Parathyroid adenoma (tissue), 2 donors: ENCODE results near the gene ZNF485.
"Not testable (repeated sequence)": the region's sequence is repeated elsewhere in the genome, so short reads cannot be mapped to it uniquely, and the experiment has no call there.

Experiments
- H2AFZ ChIP-seq: fragments of 300-600 bp; sonication (generic); one replicate; pipeline ENCODE4 v1.7.0; 2017; ENCODE audit warnings: antibody characterized with exemption, mild to moderate bottlenecking
- H3K27ac ChIP-seq: fragments of 300-600 bp; sonication (generic); one replicate; pipeline ENCODE4 v1.7.0; 2017
- H3K27me3 ChIP-seq: fragments of 300-600 bp; sonication (generic); one replicate; pipeline ENCODE4 v1.7.0; 2017; ENCODE audit warnings: low read length; ENCODE audit not compliant: control insufficient read depth, insufficient read depth
- H3K36me3 ChIP-seq: fragments of 300-600 bp; sonication (generic); one replicate; pipeline ENCODE4 v1.7.0; 2017; ENCODE audit warnings: low read length; ENCODE audit not compliant: control insufficient read depth, insufficient read depth
- H3K4me1 ChIP-seq: fragments of 300-600 bp; sonication (generic); one replicate; pipeline ENCODE4 v1.7.0; 2017; ENCODE audit warnings: control low read depth
- H3K4me2 ChIP-seq: fragments of 300-600 bp; sonication (generic); one replicate; pipeline ENCODE4 v1.7.0; 2017; ENCODE audit warnings: low read length
- H3K4me3 ChIP-seq: fragments of 300-600 bp; sonication (generic); one replicate; pipeline ENCODE4 v1.7.0; 2017; ENCODE audit warnings: low read depth, low read length
- H3K79me2 ChIP-seq: fragments of 300-600 bp; sonication (generic); one replicate; pipeline ENCODE4 v1.7.0; 2017; ENCODE audit warnings: control low read depth
- H3K9ac ChIP-seq: fragments of 300-600 bp; sonication (generic); one replicate; pipeline ENCODE4 v1.7.0; 2017; ENCODE audit warnings: mild to moderate bottlenecking
- H3K9me3 ChIP-seq: fragments of 300-600 bp; sonication (generic); one replicate; pipeline ENCODE4 v1.7.0; 2017; ENCODE audit warnings: low read length; ENCODE audit not compliant: control insufficient read depth
- TF ChIP-seq, protein P1 (sequence below): fragments of 300-600 bp; sonication (generic); IDR thresholded peaks from one replicate; pipeline ENCODE4 v1.7.0; 2017; ENCODE audit warnings: antibody characterized with exemption, mild to moderate bottlenecking
- donor health status: primary hyperparathyroidism.

The ZNF485 gene

GRCh38 chr10:43627942-43628341, 21.7 kb downstream of the ZNF485 start:
- Histone ChIP-seq H3K27me3 (no peaks in the 10 kb centered on the region), H2AFZ (no peak overlapping the region), H3K9me3 (no peaks in the 10 kb centered on the region), H3K36me3 (no peaks in the 10 kb centered on the region), H3K4me3 (no peak overlapping the region), H3K27ac (no peak overlapping the region), H3K4me1 (no peaks in the 10 kb centered on the region), H3K79me2 (no peaks in the 10 kb centered on the region), H3K4me2 (no peak overlapping the region), H3K9ac (no peak overlapping the region)
- TF ChIP-seq, protein P1, sequence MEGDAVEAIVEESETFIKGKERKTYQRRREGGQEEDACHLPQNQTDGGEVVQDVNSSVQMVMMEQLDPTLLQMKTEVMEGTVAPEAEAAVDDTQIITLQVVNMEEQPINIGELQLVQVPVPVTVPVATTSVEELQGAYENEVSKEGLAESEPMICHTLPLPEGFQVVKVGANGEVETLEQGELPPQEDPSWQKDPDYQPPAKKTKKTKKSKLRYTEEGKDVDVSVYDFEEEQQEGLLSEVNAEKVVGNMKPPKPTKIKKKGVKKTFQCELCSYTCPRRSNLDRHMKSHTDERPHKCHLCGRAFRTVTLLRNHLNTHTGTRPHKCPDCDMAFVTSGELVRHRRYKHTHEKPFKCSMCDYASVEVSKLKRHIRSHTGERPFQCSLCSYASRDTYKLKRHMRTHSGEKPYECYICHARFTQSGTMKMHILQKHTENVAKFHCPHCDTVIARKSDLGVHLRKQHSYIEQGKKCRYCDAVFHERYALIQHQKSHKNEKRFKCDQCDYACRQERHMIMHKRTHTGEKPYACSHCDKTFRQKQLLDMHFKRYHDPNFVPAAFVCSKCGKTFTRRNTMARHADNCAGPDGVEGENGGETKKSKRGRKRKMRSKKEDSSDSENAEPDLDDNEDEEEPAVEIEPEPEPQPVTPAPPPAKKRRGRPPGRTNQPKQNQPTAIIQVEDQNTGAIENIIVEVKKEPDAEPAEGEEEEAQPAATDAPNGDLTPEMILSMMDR: no peak

- TF ChIP-seq, protein P1: no peak
Observed at GRCh38 chr10:43628956-43629355, 22.7 kb downstream of the ZNF485 start.

GRCh38 chr10:43635816-43636215, 29.6 kb downstream of the ZNF485 start:
- not testable (repeated sequence) for H3K9me3 ChIP-seq, H3K9ac ChIP-seq, H2AFZ ChIP-seq, H3K27me3 ChIP-seq, H3K4me1 ChIP-seq, H3K4me2 ChIP-seq, H3K36me3 ChIP-seq, H3K27ac ChIP-seq, H3K4me3 ChIP-seq, H3K79me2 ChIP-seq

More at GRCh38 chr10:43628956-43629355, 22.7 kb downstream of the ZNF485 start:
- H3K27ac ChIP-seq: no peak overlapping the region
- no peak overlapping the region for H2AFZ ChIP-seq
- no peaks in the 10 kb centered on the region for H3K27me3 ChIP-seq
- no peak overlapping the region for H3K4me3 ChIP-seq
- no peaks in the 10 kb centered on the region for H3K9me3 ChIP-seq
- no peaks in the 10 kb centered on the region for H3K79me2 ChIP-seq
- H3K4me2 ChIP-seq: no peak overlapping the region
- no peaks in the 10 kb centered on the region for H3K4me1 ChIP-seq
- no peaks in the 10 kb centered on the region for H3K36me3 ChIP-seq
- no peak overlapping the region for H3K9ac ChIP-seq

GRCh38 chr10:43640603-43641002, 34.4 kb downstream of the ZNF485 start:
- Histone ChIP-seq H3K4me2 (no peak overlapping the region), H3K36me3 (peaks cover 12% of the 10 kb centered on the region), H2AFZ (no peak overlapping the region), H3K4me3 (no peak overlapping the region), H3K9ac (no peak overlapping the region), H3K4me1 (no peaks in the 10 kb centered on the region), H3K9me3 (peaks cover 19% of the 10 kb centered on the region), H3K27me3 (no peaks in the 10 kb centered on the region), H3K27ac (no peak overlapping the region), H3K79me2 (no peaks in the 10 kb centered on the region)
- TF ChIP-seq, protein P1: no peak

DNA sequence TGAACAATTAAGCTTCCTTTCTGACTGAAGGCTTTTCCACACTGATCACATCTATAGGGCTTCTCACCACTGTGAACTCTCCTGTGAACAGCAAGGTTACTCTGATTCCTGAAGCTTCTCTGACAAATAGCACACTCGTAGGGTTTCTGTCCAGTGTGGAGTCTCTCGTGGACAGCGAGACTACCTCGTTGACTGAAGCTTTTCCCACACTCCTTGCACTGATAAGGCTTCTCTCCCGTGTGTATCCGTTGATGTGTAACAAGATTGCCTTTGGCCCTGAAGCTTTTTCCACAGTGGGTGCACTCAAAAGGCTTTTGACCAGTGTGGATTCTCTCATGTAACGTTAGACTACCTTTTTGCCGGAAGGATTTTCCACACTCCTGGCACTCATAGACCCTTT, 38.0 kb downstream of the ZNF485 start:
- Histone ChIP-seq H2AFZ (no peak overlapping the region), H3K9me3 (peaks cover 19% of the 10 kb centered on the region), H3K4me1 (peaks cover 3% of the 10 kb centered on the region), H3K36me3 (peaks cover 15% of the 10 kb centered on the region), H3K27ac (no peak overlapping the region), H3K4me3 (no peak overlapping the region), H3K27me3 (no peaks in the 10 kb centered on the region), H3K9ac (no peak overlapping the region), H3K79me2 (no peaks in the 10 kb centered on the region), H3K4me2 (no peak overlapping the region)
- TF ChIP-seq, protein P1: no peak
